ENCODE data around the gene KDM4B. TPM values are rescaled to one million over a fixed set of nuclear protein-coding genes. Genes with fewer than 3 reads are reported as not detected.

The KDM4B gene
- total and polyA plus RNA-seq, 4 donors: 16.6 to 43.6 (median 28.0) TPM

DNA sequence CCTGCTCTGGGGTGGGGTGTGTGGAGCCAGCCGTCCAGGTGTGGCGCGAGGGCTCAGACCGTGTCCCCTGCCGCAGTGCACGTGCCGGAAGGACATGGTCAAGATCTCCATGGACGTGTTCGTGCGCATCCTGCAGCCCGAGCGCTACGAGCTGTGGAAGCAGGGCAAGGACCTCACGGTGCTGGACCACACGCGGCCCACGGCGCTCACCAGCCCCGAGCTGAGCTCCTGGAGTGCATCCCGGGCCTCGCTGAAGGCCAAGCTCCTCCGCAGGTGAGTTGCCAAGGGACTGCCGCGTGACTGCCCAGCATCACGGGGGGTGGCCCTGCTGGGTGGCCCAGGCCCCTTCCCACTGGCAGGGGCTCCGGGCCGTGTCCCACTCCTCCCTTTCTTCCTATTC lies 141.6 kb downstream of the KDM4B start:
- H3K27me3 ChIP-seq (ENCODE audit: control insufficient read depth, insufficient read depth, low read length): no peaks in the 10 kb centered on the region
- no peaks in the 10 kb centered on the region for H3K9me3 ChIP-seq (ENCODE audit: control insufficient read depth, insufficient read depth, low read length)
- peaks cover 88% of the 10 kb centered on the region for H3K4me1 ChIP-seq (ENCODE audit: control insufficient read depth, insufficient read depth, low read length)
- WGBS (ENCODE audit: insufficient coverage): 89% methylated on average over 27 of the region's 27 CpGs
- peaks cover 87% of the 10 kb centered on the region for H3K36me3 ChIP-seq (ENCODE audit: control insufficient read depth, insufficient read depth, low read length)
- no peak overlapping the region for H3K27ac ChIP-seq (ENCODE audit: low read depth, low read length)
- H3K4me3 ChIP-seq (ENCODE audit: low read depth, low read length): no peak overlapping the region
- no peak for DNase-seq (ENCODE audit: low read depth in 4 of 6, low spot score in 6 of 6)

DNA sequence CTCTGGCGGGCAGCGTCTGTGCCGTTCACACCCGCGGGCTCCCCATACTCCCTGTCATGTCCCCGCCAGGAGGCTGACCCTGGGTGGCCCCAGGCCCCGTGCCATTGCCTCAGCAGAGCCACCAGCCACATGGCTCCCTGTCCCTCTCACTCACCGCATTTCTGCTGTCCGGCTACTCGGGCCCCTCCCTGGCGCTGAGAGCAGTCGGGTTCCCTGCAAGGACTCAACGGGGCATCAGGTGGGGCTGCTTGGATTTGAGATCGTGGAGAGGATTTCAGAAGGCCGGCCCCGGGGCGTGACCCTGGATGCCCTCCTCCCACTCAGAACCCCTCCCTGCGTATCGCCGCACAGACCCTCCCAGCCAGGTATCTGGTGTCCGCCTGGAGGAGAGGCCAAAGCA lies 142.1 kb downstream of the KDM4B start:
- peaks cover 86% of the 10 kb centered on the region for H3K4me1 ChIP-seq (ENCODE audit: control insufficient read depth, insufficient read depth, low read length)
- no peak for DNase-seq (ENCODE audit: low read depth in 4 of 6, low spot score in 6 of 6)
- no peak overlapping the region for H3K27ac ChIP-seq (ENCODE audit: low read depth, low read length)
- peaks cover 89% of the 10 kb centered on the region for H3K36me3 ChIP-seq (ENCODE audit: control insufficient read depth, insufficient read depth, low read length)
- H3K4me3 ChIP-seq (ENCODE audit: low read depth, low read length): no peak overlapping the region
- H3K27me3 ChIP-seq (ENCODE audit: control insufficient read depth, insufficient read depth, low read length): no peaks in the 10 kb centered on the region
- WGBS (ENCODE audit: insufficient coverage): 90% methylated on average over 16 of the region's 21 CpGs
- H3K9me3 ChIP-seq (ENCODE audit: control insufficient read depth, insufficient read depth, low read length): no peaks in the 10 kb centered on the region

DNA sequence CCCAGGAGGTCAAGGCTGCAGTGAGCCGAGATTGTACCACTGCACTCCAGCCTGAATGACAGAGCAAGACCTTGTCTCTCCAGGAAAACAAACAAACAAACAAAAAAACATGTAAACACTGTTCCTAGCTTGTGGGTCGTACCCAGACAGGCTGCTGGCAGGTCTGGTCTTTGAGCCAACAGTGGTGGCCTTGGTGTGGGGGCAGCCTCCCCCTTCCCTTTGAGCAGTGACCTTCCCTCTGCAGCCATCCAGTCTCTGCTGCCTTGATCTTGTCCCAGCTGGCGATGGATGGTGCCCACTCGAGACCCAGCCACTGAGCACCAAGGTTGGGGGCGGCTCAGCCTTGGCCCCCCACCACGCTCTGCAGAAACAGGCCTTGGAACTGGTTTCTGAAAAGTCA lies 143.3 kb downstream of the KDM4B start:
- Histone ChIP-seq H3K36me3 (ENCODE audit: control insufficient read depth, insufficient read depth, low read length) (peaks cover 86% of the 10 kb centered on the region), H3K4me1 (ENCODE audit: control insufficient read depth, insufficient read depth, low read length) (peaks cover 74% of the 10 kb centered on the region), H3K27ac (ENCODE audit: low read depth, low read length) (no peak overlapping the region), H3K9me3 (ENCODE audit: control insufficient read depth, insufficient read depth, low read length) (no peaks in the 10 kb centered on the region), H3K4me3 (ENCODE audit: low read depth, low read length) (no peak overlapping the region), H3K27me3 (ENCODE audit: control insufficient read depth, insufficient read depth, low read length) (no peaks in the 10 kb centered on the region)
- WGBS (ENCODE audit: insufficient coverage): 59% methylated on average over 5 of the region's 6 CpGs
- no peak for DNase-seq (ENCODE audit: low read depth in 4 of 6, low spot score in 6 of 6)

DNA sequence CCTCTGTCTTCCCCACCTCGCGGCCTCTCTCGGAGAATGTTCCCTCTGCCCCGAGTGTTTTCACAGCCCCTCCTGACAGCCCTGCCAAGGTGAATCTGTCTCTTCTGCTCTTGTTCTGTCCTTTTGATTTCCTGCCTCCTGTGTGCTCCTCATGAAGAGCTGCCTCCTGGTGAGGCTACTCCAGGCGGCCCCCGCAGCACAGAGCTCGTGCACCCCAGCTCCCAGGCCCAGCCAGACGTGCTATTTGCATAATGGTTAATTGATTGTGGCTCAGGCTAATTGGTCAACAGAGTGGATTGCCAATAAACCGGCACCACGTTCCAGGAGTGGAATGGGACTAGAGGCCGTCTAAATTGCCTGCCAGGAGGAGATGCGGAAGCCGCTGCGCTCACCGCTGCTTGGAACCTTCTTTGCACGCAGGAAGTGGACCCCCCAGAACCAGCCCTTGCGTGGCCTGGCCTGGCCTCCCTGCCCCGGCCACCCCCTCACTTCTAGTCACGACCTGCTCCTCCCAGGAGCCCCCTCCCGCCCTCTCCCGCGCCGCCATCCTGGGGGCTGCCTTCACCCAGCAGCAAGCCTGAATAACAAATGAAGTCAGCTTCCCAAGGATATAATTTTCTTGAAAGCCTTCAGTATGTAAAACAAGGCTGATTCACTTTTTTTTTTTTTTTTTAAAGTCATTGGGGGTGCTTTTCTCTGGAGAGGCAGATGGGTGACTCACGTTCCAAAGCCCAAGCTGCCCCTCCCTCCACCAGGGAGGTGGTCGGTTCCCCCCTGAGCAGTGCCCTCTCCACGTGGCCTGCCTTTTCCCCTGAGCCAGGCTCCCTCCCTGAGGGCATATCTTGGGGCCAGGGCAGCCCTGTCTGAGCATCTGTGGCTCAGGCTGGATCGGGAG lies 144.0 kb downstream of the KDM4B start:
- no peak overlapping the region for H3K4me3 ChIP-seq (ENCODE audit: low read depth, low read length)
- no peaks in the 10 kb centered on the region for H3K27me3 ChIP-seq (ENCODE audit: control insufficient read depth, insufficient read depth, low read length)
- H3K4me1 ChIP-seq (ENCODE audit: control insufficient read depth, insufficient read depth, low read length): peaks cover 68% of the 10 kb centered on the region
- peaks cover 88% of the 10 kb centered on the region for H3K36me3 ChIP-seq (ENCODE audit: control insufficient read depth, insufficient read depth, low read length)
- peak in 2 of 6 donors; percentile 60 to 83 for DNase-seq (ENCODE audit: low read depth in 4 of 6, low spot score in 6 of 6)
- 27% methylated on average over 20 of the region's 27 CpGs for whole genome bisulfite sequencing (ENCODE audit: insufficient coverage)
- no peaks in the 10 kb centered on the region for H3K9me3 ChIP-seq (ENCODE audit: control insufficient read depth, insufficient read depth, low read length)
- H3K27ac ChIP-seq (ENCODE audit: low read depth, low read length): no peak overlapping the region

DNA sequence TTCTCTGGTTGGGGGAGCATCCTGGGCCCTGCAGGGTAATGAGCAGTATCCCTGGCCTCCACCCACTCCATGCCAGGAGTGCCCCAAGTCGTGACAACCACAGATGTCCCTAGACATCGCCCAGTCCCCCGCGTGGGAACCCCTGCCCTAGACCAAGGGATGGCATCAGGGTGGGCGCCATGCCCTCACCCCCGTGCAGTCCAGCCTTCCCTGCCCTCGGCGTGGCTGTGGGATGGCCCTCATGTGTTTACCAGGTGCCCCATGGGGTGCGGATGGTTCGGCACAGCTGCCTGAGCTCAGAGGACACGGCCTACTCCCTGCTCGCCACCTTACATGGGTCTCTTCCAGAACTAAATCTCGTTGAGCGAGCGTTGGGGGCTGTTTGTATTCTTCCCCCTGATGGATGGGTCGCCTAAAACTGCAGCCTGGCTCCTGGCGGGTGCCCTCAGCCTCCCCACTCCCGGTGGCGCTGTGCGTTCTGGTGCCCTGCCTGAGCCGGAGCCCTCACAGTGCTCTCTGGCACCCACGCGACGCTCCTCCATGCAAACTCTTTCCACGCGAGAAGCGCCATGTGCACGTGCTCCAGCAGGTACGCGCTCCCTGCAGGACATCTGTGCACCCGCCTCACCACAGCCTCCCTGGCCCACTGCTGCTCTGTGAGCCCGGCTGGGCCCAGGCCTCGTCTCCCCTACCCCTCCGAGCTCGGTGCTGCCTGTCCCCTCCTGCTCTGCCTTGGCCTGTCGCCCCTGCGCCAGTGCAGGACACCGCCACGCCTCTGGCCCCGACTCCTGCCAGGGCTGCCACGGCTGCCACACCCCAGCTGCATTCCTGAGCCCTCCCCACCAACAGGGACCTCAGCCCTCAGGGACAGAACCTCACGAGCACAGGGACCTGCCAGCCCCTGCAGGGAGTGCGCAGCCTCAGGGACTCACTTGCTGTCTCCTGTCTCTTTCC lies 145.0 kb downstream of the KDM4B start:
- Histone ChIP-seq H3K27me3 (ENCODE audit: control insufficient read depth, insufficient read depth, low read length) (no peaks in the 10 kb centered on the region), H3K27ac (ENCODE audit: low read depth, low read length) (no peak overlapping the region), H3K4me3 (ENCODE audit: low read depth, low read length) (no peak overlapping the region), H3K36me3 (ENCODE audit: control insufficient read depth, insufficient read depth, low read length) (peaks cover 91% of the 10 kb centered on the region), H3K4me1 (ENCODE audit: control insufficient read depth, insufficient read depth, low read length) (peaks cover 64% of the 10 kb centered on the region), H3K9me3 (ENCODE audit: control insufficient read depth, insufficient read depth, low read length) (no peaks in the 10 kb centered on the region)
- no peak for DNase-seq (ENCODE audit: low read depth in 4 of 6, low spot score in 6 of 6)
- 77% methylated on average over 40 of the region's 43 CpGs for WGBS (ENCODE audit: insufficient coverage)

DNA sequence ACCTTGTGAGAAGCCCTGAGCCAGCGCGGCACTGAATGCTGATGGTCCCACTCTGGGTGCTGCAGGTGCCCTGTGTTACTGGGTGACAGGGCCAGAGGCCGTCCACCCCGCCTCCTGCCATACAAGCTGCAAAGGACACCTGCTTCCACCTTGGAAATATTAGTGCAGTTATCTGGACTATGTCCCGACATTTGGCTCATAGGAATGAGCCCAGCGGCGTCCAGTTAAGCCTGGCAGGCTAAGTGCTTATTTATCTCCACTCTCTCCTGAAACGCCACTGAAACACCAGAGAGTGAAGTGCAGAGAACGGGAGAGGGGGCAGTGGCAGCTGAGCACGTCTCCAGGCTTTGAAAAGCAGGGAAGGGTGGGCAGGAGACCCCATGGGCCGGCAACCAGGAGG lies 145.8 kb downstream of the KDM4B start:
- Histone ChIP-seq H3K9me3 (ENCODE audit: control insufficient read depth, insufficient read depth, low read length) (no peaks in the 10 kb centered on the region), H3K4me1 (ENCODE audit: control insufficient read depth, insufficient read depth, low read length) (peaks cover 58% of the 10 kb centered on the region), H3K36me3 (ENCODE audit: control insufficient read depth, insufficient read depth, low read length) (peaks cover 91% of the 10 kb centered on the region), H3K4me3 (ENCODE audit: low read depth, low read length) (no peak overlapping the region), H3K27me3 (ENCODE audit: control insufficient read depth, insufficient read depth, low read length) (no peaks in the 10 kb centered on the region), H3K27ac (ENCODE audit: low read depth, low read length) (no peak overlapping the region)
- peak in 1 of 6 donors; percentile 61 for DNase-seq (ENCODE audit: low read depth in 4 of 6, low spot score in 6 of 6)
- WGBS (ENCODE audit: insufficient coverage): 53% methylated on average over 11 of the region's 11 CpGs

DNA sequence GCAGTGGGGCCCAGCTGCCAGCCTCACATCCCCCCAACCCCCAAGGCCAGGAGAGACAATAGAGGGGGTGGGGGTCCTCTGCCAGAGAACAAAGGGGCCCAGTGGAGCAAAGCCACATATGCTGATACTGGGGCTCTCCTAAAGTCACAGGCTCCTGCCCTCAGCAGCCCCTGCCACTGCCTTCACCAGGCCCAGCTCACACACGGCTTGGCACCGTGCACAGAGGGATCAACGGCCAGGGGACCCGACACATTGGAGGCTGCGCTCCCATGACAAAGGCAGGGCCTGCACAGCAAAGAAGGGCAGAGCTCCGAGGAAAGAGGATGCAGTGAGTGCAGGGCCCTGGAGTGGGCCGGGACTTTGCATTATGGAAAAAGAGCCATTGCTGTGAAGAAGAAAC lies 146.4 kb downstream of the KDM4B start:
- Histone ChIP-seq H3K9me3 (ENCODE audit: control insufficient read depth, insufficient read depth, low read length) (no peaks in the 10 kb centered on the region), H3K36me3 (ENCODE audit: control insufficient read depth, insufficient read depth, low read length) (peaks cover 93% of the 10 kb centered on the region), H3K27ac (ENCODE audit: low read depth, low read length) (no peak overlapping the region), H3K27me3 (ENCODE audit: control insufficient read depth, insufficient read depth, low read length) (no peaks in the 10 kb centered on the region), H3K4me3 (ENCODE audit: low read depth, low read length) (no peak overlapping the region), H3K4me1 (ENCODE audit: control insufficient read depth, insufficient read depth, low read length) (peaks cover 57% of the 10 kb centered on the region)
- DNase-seq (ENCODE audit: low read depth in 4 of 6, low spot score in 6 of 6): no peak
- WGBS (ENCODE audit: insufficient coverage): 67% methylated on average over 6 of the region's 7 CpGs

DNA sequence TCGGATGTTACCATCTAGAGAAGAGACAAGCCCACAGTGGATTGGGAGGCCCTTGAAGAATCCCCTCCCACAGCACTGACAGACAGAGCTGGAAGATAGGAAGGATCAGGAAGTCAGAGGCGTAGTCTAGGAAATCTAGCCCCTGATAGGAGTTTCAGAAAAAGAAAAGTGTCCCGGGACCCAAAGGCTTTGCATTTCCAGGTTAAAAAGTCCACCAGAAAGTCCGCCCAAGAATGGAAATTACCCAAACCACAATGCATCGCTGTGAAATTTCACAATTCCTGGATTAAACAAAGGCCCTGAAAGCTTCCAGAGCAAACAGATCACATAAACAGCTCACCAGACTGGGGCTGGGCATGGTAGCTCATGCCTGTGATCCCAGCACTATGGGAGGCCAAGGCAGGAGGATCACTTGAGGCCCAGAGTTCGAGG lies 146.9 kb downstream of the KDM4B start:
- no peak for DNase-seq (ENCODE audit: low read depth in 4 of 6, low spot score in 6 of 6)
- peaks cover 58% of the 10 kb centered on the region for H3K4me1 ChIP-seq (ENCODE audit: control insufficient read depth, insufficient read depth, low read length)
- no peaks in the 10 kb centered on the region for H3K27me3 ChIP-seq (ENCODE audit: control insufficient read depth, insufficient read depth, low read length)
- H3K36me3 ChIP-seq (ENCODE audit: control insufficient read depth, insufficient read depth, low read length): peaks cover 93% of the 10 kb centered on the region
- WGBS (ENCODE audit: insufficient coverage): 80% methylated on average over 1 of the region's 6 CpGs
- no peak overlapping the region for H3K27ac ChIP-seq (ENCODE audit: low read depth, low read length)
- H3K4me3 ChIP-seq (ENCODE audit: low read depth, low read length): no peak overlapping the region
- H3K9me3 ChIP-seq (ENCODE audit: control insufficient read depth, insufficient read depth, low read length): no peaks in the 10 kb centered on the region

DNA sequence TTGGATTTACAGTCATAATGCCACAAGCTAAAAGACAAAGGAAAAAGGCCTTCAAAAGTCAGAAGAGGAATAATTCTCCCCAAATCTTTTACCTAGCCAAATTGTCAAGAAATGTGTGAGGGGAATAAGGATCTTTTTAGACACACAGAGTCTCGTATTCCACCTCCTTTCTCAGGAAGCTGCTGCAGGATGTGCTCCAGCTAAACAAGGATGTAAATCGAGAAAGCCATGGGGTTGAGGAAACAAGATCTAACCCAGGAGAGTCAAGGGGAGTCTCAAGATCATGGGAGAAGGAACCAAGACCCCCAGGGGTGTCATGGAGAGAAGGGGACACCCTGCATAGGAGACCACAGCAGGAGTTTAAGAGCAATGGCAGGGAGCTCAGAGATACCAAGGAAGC lies 147.4 kb downstream of the KDM4B start:
- no peak for DNase-seq (ENCODE audit: low read depth in 4 of 6, low spot score in 6 of 6)
- Histone ChIP-seq H3K27me3 (ENCODE audit: control insufficient read depth, insufficient read depth, low read length) (no peaks in the 10 kb centered on the region), H3K9me3 (ENCODE audit: control insufficient read depth, insufficient read depth, low read length) (no peaks in the 10 kb centered on the region), H3K27ac (ENCODE audit: low read depth, low read length) (no peak overlapping the region), H3K4me3 (ENCODE audit: low read depth, low read length) (no peak overlapping the region), H3K4me1 (ENCODE audit: control insufficient read depth, insufficient read depth, low read length) (peaks cover 59% of the 10 kb centered on the region), H3K36me3 (ENCODE audit: control insufficient read depth, insufficient read depth, low read length) (peaks cover 93% of the 10 kb centered on the region)
- no CpG with 5 or more reads among the region's 2 CpGs for WGBS (ENCODE audit: insufficient coverage)
